ENCODE data around the gene MANEAL. TPM values are rescaled to one million over a fixed set of nuclear protein-coding genes. Genes with fewer than 3 reads are reported as not detected.

Gene MANEAL
- total RNA-seq, 1 experiment from 2014 or later: 6.4 TPM

DNA sequence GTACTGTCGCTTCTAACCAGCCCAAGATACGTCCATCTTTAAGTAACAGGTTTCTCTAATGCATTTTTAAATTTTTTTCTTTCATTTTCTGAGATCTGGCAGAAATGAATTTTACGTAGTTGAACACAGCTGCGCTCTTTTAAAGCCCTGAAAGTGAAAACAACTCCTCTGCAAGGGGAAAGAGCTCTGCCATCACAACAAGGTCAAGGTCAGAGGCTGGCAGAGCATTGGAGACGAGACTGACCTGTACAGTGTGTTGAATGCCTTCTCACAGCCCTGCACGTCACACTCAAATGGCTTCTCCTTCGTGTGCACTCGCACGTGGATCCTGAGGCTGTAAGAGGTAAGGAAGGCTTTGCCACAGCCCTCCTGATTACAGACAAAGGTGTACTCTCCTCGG is 46.0 kb downstream of the MANEAL start (continued):
- TF ChIP-seq, protein P1, sequence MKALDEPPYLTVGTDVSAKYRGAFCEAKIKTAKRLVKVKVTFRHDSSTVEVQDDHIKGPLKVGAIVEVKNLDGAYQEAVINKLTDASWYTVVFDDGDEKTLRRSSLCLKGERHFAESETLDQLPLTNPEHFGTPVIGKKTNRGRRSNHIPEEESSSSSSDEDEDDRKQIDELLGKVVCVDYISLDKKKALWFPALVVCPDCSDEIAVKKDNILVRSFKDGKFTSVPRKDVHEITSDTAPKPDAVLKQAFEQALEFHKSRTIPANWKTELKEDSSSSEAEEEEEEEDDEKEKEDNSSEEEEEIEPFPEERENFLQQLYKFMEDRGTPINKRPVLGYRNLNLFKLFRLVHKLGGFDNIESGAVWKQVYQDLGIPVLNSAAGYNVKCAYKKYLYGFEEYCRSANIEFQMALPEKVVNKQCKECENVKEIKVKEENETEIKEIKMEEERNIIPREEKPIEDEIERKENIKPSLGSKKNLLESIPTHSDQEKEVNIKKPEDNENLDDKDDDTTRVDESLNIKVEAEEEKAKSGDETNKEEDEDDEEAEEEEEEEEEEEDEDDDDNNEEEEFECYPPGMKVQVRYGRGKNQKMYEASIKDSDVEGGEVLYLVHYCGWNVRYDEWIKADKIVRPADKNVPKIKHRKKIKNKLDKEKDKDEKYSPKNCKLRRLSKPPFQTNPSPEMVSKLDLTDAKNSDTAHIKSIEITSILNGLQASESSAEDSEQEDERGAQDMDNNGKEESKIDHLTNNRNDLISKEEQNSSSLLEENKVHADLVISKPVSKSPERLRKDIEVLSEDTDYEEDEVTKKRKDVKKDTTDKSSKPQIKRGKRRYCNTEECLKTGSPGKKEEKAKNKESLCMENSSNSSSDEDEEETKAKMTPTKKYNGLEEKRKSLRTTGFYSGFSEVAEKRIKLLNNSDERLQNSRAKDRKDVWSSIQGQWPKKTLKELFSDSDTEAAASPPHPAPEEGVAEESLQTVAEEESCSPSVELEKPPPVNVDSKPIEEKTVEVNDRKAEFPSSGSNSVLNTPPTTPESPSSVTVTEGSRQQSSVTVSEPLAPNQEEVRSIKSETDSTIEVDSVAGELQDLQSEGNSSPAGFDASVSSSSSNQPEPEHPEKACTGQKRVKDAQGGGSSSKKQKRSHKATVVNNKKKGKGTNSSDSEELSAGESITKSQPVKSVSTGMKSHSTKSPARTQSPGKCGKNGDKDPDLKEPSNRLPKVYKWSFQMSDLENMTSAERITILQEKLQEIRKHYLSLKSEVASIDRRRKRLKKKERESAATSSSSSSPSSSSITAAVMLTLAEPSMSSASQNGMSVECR (CRISPR knock-in tag; IDR thresholded peaks at IDR 0.05; ENCODE audit: borderline replicate concordance): no peak
- no peak for TF ChIP-seq FOXJ3 (CRISPR knock-in tag; IDR thresholded peaks at IDR 0.05; ENCODE audit: borderline replicate concordance)
- no peak for TF ChIP-seq SMAD3 (CRISPR knock-in tag; IDR thresholded peaks at IDR 0.05; ENCODE audit: borderline replicate concordance)

DNA sequence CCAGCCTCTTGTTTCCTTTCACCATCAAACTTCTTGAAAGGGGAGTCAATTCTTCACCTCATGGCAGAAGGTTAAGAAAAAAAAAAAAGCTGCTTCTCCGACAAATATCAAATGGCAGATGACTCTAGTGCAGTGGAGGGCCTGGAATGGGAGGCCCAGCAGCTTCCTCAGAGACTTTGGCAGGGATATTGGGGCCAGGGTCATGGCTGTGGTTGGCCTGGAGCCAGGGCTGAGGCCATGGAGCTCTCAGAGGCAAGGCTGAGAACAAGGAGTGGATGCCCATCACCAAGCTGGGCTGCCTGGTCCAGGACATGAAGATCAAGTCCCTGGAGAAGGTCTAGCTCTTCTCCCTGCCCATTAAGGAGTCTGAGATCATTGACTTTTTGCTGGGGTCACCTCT is 47.1 kb downstream of the MANEAL start:
- Mint-ChIP-seq H3K27ac (no peak overlapping the region), H3K4me3 (no peak overlapping the region), H3K27me3 (ENCODE audit: low read depth) (no peaks in the 10 kb centered on the region), H3K9me3 (no peaks in the 10 kb centered on the region), H3K36me3 (peaks cover 26% of the 10 kb centered on the region), H3K4me1 (no peaks in the 10 kb centered on the region)
- ChIA-PET POLR2A (no interaction called here), CTCF (interaction anchor here (0.5 to 1.3 kb wide), 2 partner anchors 19 to 35 kb away, joined by 3 to 4 read pairs; no protein-coding TSS in a partner anchor)
- no peak for DNase-seq (ENCODE audit: low spot score)
- TF ChIP-seq MYBL2 (CRISPR knock-in tag; IDR thresholded peaks at IDR 0.05) (no peak), GABPB1 (CRISPR knock-in tag; IDR thresholded peaks at IDR 0.05) (no peak), NR1H2 (CRISPR knock-in tag; IDR thresholded peaks at IDR 0.05) (no peak), ZBTB21 (CRISPR knock-in tag; IDR thresholded peaks at IDR 0.05; ENCODE audit: borderline replicate concordance) (no peak), ZNF317 (CRISPR knock-in tag; IDR thresholded peaks at IDR 0.05; ENCODE audit: borderline replicate concordance, low read depth) (no peak), NR2C2 (CRISPR knock-in tag; IDR thresholded peaks at IDR 0.05) (no peak), CREB1 (CRISPR knock-in tag; IDR thresholded peaks at IDR 0.05) (no peak), MXD4 (CRISPR knock-in tag; IDR thresholded peaks at IDR 0.05; ENCODE audit: borderline replicate concordance) (no peak)
- TF ChIP-seq, protein P2, sequence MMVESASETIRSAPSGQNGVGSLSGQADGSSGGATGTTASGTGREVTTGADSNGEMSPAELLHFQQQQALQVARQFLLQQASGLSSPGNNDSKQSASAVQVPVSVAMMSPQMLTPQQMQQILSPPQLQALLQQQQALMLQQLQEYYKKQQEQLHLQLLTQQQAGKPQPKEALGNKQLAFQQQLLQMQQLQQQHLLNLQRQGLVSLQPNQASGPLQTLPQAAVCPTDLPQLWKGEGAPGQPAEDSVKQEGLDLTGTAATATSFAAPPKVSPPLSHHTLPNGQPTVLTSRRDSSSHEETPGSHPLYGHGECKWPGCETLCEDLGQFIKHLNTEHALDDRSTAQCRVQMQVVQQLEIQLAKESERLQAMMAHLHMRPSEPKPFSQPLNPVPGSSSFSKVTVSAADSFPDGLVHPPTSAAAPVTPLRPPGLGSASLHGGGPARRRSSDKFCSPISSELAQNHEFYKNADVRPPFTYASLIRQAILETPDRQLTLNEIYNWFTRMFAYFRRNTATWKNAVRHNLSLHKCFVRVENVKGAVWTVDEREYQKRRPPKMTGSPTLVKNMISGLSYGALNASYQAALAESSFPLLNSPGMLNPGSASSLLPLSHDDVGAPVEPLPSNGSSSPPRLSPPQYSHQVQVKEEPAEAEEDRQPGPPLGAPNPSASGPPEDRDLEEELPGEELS (CRISPR knock-in tag; IDR thresholded peaks at IDR 0.05): no peak
- ATAC-seq: no peak

DNA sequence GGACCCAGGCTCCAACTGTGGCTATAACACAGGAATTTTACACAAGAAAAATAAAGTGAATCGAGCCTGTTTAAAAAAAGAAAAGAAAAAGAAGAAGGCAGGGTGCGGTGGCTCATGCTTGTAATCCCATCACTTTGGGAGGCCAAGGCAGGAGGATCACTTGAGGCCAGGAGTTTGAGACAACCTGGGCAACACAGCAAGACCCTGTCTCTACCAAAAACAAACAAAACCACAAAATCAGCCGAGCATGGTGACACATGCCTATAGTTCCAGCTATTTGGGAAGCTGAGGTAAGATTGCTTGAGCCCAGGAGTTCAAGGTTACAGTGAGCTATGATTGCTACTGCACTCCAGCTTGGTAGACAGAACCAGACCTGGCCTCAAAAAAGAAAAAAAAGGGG is 48.0 kb downstream of the MANEAL start:
- Mint-ChIP-seq H3K4me1 (no peaks in the 10 kb centered on the region), H3K9me3 (no peaks in the 10 kb centered on the region), H3K27ac (no peak overlapping the region), H3K36me3 (peaks cover 20% of the 10 kb centered on the region), H3K27me3 (ENCODE audit: low read depth) (no peaks in the 10 kb centered on the region), H3K4me3 (no peak overlapping the region)
- ChIA-PET POLR2A (no interaction called here), CTCF (interaction anchor here (1.1 kb wide), 1 partner anchor 18 kb away, joined by 3 read pairs; the partner anchor contains the start of gene MTF1)
- no peak for DNase-seq (ENCODE audit: low spot score)
- TF ChIP-seq ZNF219 (CRISPR knock-in tag; IDR thresholded peaks at IDR 0.05; ENCODE audit: borderline replicate concordance) (no peak), MYBL2 (CRISPR knock-in tag; IDR thresholded peaks at IDR 0.05) (no peak), SMAD4 (CRISPR knock-in tag; IDR thresholded peaks at IDR 0.05) (no peak), ESRRA (CRISPR knock-in tag; IDR thresholded peaks at IDR 0.05; ENCODE audit: borderline replicate concordance) (no peak)
- no peak for ATAC-seq

DNA sequence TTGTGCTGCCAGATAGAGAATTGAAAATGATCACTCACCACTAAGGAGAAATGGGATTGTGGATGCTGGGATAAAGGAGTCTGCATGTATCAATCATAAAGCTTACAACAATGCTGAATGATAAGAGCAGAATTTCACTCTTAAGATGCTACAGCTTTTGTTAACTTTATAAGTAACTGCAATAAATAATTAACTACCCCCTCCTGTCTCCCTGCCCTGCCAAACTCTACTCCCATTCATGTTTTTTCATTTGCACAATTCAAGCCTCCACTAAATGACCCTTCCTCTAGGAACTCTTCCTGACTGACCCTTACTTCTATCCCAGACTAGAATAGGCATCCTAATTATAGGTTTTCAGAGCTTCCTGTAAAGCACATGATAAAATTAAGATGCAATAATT is 50.9 kb downstream of the MANEAL start:
- ChIA-PET POLR2A (interaction anchor here (0.6 kb wide), 1 partner anchor 1133 kb away, joined by 4 read pairs; no protein-coding TSS in a partner anchor), CTCF (interaction anchor here (1.3 kb wide), 1 partner anchor 15 kb away, joined by 8 read pairs; the partner anchor contains the start of gene MTF1)
- H3K36me3 Mint-ChIP-seq: peaks cover 5% of the 10 kb centered on the region
- no peak for TF ChIP-seq GTF2I (CRISPR knock-in tag; conservative IDR thresholded peaks at IDR 0.05)
- TF ChIP-seq ZNF263 (CRISPR knock-in tag; IDR thresholded peaks at IDR 0.05; ENCODE audit: low read depth): no peak
- no peak overlapping the region for H3K27ac Mint-ChIP-seq
- no peaks in the 10 kb centered on the region for H3K9me3 Mint-ChIP-seq
- H3K27me3 Mint-ChIP-seq (ENCODE audit: low read depth): no peaks in the 10 kb centered on the region
- DNase-seq (ENCODE audit: low spot score) (no peak), ATAC-seq (no peak)
- no peak overlapping the region for H3K4me3 Mint-ChIP-seq
- H3K4me1 Mint-ChIP-seq: no peaks in the 10 kb centered on the region
